ENCODE data around the gene FSIP1.

- TF ChIP-seq, protein P1, sequence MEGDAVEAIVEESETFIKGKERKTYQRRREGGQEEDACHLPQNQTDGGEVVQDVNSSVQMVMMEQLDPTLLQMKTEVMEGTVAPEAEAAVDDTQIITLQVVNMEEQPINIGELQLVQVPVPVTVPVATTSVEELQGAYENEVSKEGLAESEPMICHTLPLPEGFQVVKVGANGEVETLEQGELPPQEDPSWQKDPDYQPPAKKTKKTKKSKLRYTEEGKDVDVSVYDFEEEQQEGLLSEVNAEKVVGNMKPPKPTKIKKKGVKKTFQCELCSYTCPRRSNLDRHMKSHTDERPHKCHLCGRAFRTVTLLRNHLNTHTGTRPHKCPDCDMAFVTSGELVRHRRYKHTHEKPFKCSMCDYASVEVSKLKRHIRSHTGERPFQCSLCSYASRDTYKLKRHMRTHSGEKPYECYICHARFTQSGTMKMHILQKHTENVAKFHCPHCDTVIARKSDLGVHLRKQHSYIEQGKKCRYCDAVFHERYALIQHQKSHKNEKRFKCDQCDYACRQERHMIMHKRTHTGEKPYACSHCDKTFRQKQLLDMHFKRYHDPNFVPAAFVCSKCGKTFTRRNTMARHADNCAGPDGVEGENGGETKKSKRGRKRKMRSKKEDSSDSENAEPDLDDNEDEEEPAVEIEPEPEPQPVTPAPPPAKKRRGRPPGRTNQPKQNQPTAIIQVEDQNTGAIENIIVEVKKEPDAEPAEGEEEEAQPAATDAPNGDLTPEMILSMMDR (IDR thresholded peaks at IDR 0.05): no peak
- TF ChIP-seq POLR2A (IDR thresholded peaks at IDR 0.05) (no peak), EP300 (IDR thresholded peaks at IDR 0.05) (no peak), POLR2AphosphoS5 (IDR thresholded peaks at IDR 0.05) (no peak)
These were observed 14.8 kb upstream of the FSIP1 start for GRCh38 chr15:39797407-39797806.

Measured in upper lobe of left lung (tissue), 4 donors.